ENCODE measurements around the gene RXFP1.

The RXFP1 gene

DNA sequence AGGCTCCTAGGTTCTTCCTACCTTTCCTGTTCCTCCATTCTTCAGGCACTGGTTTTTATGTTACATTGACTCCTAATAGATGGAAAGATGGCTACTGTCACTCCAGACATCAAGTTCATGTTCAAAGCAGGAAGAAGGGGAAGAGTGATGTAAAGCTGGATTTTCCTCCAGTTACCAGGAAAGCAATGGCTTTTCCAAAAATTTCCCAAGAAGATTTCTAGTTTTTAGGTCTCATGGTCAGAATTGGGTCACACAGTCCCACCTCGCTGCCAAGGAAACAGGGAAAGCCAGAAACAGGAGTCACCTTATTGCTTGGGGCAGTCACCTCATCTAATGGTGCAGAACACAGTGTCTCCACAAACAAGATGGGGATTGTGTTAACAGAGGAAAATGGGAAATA is 21.5 kb downstream of the RXFP1 start:
- DNase-seq: no peak

DNA sequence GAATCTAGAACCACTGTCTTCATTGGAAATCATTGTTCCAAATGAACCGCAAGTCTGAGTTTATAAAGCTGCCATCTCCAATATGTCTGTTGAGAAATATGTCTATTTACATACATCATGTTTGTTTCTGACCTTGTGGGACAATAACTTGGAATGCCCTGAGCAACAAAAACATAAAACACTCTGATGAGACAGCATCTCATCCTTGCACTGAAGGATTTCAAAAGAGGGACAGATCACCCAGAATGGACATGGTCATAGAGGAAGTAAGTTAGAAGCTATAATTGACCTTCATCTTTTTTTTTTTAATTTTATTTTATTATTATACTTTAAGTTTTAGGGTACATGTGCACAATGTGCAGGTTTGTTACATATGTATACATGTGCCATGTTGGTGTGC is 22.5 kb downstream of the RXFP1 start:
- no peak for DNase-seq

DNA sequence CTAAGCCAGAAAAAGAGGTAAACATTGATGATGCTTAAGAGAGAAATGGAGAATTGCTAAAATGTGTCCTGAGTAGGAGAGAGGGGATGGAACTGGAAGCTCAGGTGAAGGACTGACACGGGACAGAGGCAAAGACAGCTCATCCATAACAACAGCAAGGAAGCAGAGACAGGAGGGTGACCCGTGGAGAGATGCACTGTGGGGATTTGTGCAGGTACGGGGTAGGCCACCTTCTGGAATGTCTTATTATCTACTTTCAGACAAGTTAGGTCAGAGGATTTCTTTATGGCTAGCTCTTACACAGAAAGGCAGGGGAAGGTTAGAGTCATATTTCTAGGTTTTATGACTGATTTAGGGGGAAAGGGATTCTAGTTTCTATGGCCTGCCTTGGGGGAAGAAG is 31.7 kb downstream of the RXFP1 start:
- no peak for DNase-seq

DNA sequence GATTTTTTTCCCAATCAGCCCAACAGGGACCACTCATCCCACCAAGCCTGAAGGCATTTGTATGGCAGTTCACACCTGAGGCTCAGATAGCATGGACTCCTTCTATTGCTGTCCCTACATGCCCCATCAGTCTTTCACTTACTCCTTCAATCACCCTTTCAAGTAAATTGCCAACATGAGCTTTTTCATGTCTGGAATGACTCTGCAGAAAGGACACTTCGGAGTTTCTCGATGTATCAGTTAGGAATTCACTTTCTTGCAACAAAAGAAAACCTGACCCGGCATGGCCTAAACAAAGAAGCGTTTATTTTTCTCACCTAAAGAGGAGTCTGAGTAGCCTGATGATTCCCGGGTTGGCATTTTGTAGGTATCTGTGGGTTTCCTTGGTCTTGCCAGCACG is 38.6 kb downstream of the RXFP1 start:
- no peak for DNase-seq

DNA sequence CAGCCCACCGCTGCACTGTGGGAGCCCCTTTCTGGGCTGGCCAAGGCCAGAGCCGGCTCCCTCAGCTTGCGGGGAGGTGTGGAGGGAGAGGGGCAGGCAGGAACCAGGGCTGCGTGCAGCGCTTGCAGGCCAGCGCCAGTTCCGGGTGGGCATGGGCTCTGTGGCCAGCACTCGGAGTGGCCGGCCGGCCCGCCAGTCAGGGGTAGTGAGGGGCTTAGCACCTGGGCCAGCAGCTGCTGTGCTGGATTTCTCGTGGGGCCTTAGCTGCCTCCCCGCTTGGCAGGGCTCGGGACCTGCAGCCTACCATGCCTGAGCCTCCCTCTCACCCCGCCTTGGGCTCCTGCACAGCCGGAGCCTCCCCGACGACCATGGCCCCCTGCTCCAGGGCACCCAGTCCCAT is 45.2 kb downstream of the RXFP1 start:
- no peak for DNase-seq

DNA sequence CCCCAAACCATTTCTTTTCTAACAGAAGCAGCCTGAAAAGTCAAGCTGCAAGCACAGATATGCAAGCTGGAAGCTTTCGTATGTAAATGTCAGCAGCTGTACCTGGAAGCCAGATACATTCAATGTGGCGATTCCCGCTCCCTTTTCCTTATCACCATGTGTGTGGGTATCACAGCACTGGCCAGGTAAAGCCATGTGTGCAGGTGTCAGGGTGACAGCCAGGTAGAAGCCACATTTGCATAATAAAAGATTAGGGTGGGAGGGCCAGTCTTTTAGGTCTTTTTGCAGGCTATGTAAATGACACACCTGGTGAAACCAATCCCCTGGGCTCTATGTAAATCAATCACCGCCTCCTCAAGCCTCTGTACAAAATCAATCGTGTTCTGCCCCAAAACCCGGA is 50.1 kb downstream of the RXFP1 start:
- DNase-seq: no peak

DNA sequence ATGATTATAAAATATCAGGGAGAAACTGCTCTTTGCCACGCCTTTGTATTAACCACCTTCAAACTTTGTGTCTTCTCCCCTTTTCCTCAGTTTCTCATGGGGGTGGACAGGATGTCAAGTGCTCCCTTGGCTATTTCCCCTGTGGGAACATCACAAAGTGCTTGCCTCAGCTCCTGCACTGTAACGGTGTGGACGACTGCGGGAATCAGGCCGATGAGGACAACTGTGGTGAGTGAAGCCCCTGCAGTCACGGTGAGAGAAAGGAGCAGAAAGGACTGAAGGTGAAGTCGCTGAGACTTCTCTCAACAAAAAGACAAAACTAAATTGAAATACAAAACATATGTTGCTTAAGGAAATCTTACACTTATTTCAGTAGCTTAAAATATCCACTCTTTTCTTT is 50.9 kb downstream of the RXFP1 start:
- DNase-seq: no peak

DNA sequence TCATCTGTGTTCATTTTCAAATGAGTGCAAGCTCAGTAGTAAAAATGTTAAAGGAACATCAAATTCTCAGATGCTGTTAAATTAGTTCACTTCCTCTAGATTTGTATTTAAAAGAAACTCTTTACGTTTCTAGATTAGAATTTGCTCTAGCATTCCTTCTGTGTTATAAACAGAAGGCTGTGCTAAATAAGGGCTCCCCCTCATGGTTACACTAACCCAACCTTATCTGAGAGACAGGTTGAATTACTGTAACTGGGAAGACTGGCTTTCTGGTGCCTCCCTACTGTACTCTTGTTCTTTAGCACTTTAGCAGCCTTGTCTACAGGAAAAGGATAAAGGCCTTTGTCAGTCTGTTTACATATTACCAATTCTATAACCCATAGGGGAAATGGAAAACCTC is 56.8 kb downstream of the RXFP1 start:
- DNase-seq: no peak

DNA sequence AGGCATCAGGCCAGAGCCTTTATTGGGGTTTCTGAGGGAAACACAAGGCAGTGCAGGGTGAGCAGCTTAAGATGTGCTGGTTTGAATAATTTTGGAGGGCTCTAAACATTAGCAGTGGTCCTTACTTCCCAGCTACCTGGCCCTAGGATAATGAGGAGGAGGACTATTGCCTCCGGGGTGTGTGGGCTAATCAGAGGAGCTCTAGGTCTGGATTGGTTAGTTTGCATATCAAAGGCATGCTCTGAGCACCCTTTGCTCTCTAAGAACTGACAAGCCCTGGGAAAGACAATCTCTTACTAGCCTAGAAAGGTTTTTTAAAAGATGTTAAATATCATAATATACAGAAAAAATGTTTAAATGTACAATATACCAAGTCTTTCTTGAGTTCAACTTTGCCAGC is 58.4 kb downstream of the RXFP1 start:
- DNase-seq: no peak

DNA sequence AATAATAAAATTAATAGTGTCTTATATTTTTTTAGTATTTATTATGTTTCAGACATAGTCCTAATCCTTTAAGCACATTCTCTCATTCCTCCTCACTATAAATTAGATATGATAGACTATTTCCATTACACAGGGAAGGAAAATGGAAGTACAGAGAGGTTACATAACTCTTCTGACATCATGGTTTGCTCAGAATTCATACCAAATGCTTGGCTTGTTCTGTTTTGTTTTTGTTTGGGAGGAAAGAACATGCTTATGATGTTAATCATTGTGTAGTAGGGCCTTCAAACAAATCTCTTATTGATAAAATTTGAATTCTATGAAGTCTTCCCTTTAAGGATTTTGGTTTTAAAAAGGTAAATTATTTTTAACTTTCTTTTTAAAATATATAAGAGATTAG is 59.5 kb downstream of the RXFP1 start:
- DNase-seq: no peak

DNA sequence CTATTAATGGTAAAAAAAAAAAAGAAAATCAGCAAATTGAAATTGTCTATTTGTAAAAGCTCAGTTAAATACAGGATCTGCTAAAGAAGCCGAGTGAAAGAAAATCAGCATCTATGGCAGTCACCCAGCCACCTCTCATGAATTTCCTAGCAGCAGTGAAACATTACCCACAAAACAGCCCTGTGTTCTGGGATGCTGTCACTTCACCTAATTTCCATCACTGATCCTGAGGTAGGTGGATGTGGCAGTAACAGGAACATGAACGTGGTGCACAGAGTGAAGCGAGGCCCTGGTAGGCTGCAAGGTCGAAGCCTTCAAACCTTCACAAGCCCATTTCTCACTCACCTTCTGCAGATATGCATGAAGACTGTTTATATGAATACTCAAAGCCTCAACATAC is 65.2 kb downstream of the RXFP1 start:
- DNase-seq: no peak

DNA sequence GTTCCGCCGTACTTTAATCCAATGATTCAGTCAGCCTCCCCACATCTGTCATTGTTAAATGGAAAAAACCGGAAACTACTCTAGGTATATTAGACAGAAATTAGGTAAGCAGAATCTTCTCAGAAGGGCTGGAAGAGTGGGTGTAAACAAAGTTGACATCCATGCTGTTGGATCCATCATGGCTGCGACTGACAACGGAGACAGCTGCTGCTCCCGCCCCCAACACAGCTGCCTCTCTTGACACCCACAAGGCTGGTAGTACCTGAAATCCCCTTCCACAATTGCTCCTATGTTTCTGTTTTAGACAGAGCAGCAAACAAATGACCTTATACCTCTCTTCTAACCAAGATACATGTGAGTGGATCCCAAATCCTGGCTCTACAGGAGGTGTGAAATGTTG is 66.6 kb downstream of the RXFP1 start:
- no peak for DNase-seq

DNA sequence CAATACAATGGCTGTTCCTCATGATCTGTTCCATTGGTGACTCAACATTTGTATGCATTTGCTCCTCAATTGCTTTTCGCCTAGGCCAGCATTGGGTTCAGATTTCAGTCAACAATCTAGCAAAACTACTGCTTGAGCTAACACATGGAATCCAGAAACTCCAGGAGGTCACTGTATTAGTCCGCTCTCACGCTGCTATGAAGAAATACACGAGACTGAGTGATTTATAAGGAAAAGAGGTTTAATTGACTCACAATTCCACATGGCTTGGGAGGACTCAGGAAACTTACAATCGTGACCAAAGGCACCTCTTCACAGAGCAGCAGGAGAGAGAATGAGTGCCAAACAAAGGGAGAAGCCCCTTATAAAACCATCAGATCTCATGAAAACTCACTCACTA is 67.1 kb downstream of the RXFP1 start:
- DNase-seq: no peak

DNA sequence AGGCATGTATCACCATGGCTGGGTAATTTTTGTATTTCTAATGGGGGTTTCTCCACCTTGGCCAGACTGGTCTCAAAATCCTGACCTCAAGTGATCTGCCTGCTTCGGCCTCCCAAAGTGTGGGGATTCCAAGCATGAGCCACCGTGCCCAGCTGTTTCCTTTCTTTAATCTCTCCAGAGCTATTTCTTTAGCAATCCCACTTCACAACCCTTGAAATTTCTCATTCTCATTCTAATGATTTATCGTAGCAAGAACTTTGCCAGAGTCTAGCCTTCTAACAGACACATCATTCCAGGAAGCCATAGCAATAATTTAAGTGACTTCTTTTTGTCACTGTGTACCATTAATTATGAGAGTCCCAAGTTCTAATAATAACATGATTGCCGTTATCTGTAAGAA is 68.6 kb downstream of the RXFP1 start:
- no peak for DNase-seq

DNA sequence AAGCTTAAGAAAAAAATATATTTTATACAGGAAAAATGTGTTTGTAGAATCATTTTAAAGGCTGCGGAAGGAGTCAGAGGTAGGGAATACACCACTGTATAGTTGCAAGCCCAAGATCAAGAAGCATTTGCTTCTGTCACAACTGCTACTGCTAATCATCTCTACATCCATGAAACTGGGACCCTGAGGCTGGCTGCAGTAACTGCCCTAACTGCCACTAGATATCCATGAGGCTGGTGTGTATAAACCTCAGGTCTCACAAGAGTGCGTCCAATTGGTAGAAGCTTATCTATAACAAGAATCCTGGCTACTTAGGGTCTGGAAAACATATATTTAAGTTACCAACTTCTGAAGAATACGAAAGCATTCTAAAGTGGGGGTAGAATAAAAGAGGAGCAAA is 69.1 kb downstream of the RXFP1 start:
- DNase-seq: no peak

DNA sequence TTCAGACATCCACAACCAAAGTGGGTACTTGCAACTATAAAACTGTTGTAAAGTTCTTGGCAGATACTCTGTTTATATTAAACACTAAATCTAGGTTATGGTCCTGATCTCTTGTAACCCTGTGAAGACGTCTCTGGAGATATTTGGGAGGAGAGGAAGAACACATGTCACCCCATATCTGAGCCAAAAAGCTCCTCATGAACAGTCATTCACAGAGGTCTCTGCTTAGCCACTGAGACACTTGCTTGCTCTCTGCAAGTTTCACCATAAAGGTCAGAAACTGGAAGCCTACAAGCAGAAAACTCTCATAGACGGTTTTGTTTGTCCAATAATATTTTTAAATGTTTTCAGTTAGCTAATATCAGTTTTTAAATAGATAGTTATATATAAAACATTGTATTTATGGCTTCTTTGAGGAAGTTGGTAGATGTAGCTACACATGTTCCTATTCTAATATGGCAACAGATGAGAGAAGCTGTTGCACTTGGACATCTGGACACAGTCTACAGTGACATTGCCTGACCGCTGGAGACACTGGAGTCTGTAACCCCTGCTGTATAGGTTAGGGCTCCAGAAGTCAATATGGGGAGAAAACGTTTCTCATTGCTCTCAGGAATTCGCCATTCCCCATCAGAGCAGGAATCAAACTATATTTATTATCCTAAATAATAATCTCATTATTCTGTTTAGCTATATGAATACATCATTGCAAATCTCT is 76.4 kb downstream of the RXFP1 start:
- DNase-seq: no peak

DNA sequence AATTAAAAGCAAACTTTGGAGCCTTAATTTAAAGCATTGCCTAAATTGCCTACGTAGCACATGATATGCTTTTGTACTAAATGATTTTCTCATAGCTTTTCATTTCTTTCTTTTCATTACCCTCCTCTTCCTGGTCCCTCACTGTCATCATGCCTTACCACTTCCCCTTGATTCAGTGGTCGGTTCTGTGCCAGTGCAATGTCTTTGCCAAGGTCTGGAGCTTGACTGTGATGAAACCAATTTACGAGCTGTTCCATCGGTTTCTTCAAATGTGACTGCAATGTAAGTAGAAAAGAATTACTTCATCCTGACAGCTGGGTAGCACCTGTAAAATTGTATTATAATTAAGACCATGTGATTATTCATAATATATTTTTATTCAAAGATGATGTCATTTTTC is 77.5 kb downstream of the RXFP1 start:
- DNase-seq: no peak

DNA sequence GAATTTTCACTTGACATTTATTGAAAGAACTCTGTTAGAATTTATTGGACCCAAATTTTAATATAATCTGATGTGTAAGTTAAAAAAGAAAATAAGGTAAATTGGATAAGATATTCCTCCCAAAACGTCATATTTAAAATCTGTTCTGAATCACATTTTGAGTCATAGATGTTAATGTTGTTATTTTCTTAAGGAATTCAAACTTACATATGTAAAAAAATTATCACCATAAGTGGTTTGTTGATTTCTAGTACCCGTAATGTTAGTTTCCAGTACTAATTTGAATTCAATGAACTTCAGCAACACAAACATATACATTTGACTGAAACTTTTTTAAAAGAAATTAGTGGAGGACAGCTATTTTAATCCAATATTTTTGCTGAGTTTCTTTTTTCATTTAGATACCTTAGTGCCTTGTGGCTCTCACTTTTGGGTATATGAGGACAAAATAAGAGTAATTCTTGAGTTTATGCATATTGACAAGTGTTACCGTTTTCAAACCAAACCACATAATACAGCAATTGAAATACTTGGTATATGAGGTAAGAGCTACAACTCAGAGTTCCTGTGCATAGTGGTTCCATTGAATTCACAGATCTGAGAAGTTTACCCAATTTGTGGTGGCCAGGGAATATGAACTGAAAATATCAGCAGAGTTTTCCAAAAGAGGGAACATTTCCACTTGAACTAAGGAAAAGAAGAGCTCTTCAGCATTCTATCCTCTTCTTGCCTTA is 78.2 kb downstream of the RXFP1 start:
- DNase-seq: no peak

DNA sequence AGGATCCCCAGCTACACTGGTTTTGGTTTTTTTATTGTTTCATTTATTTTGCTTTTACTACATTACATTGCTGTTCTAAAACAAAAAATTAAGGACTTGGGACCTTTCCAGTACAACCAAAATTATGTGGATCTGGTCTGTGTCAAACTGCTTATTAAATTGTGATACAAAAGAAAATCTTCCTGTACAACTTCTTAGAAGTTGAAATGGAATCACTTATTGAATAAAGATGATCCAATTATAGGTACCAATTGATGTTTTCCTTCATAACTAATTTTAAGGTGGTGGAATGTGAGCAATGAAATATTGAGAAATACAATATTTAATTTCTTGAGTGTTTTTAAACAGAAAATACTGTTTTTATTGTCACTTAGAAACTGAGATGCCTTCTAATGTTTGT is 82.7 kb downstream of the RXFP1 start:
- no peak for DNase-seq

DNA sequence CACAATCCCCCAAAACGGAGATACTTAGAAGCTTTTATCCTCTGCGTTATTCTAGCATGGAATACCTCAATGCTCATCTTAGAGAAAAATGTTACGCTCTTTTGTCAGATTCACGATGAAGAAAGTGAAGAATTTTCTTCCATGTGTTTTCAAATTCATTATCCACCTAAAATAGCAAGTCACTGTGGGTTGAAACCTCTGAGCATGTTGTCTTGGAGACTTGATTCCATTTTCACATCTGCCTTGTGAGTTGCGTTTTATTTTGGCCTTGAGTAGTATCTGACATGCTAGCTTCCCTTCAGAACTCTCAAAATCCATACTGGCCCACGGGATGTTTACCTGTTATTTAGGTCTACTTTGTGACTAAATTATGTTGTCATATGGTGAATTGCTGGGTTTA is 83.7 kb downstream of the RXFP1 start:
- no peak for DNase-seq

DNA sequence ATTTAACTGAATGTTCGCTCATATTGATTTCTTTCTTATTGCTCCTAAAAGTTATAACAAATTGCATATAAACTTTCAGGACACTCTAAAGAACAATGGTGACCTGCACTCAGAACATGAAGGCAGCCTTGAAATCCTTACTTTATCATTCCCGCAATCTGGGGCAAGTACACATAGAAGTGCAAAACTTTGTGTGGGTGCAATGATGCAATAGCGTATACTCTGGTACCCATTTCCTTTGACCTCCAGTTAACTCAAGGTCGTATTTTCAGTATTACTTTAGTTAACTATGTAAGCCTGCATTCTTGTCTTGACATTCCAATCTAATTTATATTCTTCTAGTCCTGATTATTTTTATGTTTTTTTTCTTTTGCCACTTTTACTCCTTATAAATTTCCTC is 85.3 kb downstream of the RXFP1 start:
- no peak for DNase-seq

DNA sequence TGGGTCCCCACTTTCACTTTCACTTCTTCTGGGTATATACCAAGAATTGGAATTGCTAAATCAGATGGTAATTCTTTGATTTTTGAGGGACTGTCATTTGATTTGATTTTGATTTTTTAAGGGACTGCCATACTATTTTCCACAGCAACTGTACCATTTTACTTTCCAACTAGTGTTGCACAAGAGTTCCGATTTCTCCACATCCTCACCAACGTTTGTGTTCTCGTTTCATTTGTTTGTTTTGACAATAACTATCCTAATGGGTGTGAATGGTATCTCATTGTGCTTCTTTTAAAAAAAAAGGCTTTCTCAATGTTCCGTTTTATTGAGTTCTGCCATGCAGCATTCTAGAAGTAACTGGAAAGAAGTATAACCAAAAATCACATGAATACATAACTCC is 87.4 kb downstream of the RXFP1 start:
- no peak for DNase-seq

DNA sequence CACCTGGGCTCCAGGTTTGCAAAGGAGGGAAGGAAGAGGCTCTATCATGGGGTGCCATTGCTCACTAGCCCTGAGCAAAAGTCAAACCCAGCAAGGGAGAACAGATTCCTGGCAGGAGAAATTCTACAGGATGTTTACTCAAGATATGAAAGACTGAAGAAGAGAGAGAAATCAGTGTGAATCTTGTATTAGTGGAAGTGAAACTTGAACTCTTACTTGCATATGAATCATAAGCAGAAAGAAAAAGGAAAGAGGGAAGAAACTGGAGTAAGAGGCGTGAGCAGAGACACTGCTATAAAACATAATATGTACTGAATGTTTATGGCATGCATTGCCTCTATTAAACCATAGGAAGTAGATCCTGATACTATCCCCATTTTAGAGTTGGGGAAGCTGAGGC is 89.1 kb downstream of the RXFP1 start:
- DNase-seq: no peak

DNA sequence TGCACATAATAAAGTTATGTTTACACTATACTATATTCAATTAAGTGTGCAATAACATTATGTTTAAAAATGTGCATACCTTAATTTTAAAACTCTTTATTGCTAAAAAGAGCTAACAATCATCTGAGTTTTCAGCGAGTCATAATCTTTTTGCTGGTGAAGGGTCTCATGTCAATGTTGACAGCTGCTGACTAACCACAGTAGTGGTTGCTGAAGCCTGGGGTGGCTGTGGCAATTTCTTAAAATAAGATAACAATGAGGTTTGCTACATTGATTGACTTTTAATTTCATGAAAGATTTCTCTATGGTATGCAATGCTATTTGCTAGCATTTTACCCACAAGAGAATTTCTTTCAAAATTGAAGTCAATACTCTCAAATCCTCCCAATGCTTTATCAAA is 91.4 kb downstream of the RXFP1 start:
- no peak for DNase-seq

DNA sequence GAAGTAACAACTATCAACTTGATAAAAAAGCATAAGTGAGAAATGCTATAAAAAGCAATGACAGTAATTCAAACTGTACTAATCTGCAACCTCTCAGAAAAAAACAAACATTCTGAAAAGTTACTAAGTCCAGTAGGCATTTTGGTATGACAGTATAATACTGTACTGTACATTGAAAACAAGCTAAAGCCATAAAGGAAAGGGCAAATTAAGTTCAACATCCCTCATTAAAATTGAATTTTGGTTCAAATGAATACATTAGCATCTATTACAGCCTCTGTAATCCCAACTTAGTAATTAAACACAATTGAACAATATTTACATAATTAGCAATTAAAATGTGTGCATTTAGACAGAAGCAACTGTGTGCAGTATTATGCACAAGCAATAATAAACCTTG is 96.3 kb downstream of the RXFP1 start:
- no peak for DNase-seq

All from activated CD4-positive, alpha-beta T cell treated with anti-CD3 and anti-CD28 coated beads, Interleukin-2, Interleukin-6, amounts not matched to agents 100 ng/mL and 50 ng/mL, durations not matched to agents 16 hours and 8 hours (primary cell).